ENCODE data around the gene MMP13.

MMP13 gene

GRCh38 chr11:102933627-102934026, 21.9 kb downstream of the MMP13 start:
- TF ChIP-seq REST (IDR thresholded peaks at IDR 0.05; ENCODE audit: insufficient replicate concordance, low read depth): no peak
- TF ChIP-seq SPI1 (IDR thresholded peaks at IDR 0.05; ENCODE audit: borderline replicate concordance, low read depth): peak; percentile 43; the same call in 1 of the 2 replicates
- H3K27me3 ChIP-seq (ENCODE audit: insufficient read depth, poor library complexity, severe bottlenecking): no peaks in the 10 kb centered on the region
- DNase-seq (ENCODE audit: low read depth in 1 of 2, low spot score in 1 of 2): no peak
- H3K27ac ChIP-seq (replicated peaks): no peak overlapping the region
- H3K4me3 ChIP-seq (replicated peaks; ENCODE audit: insufficient read depth, low read length): no peak overlapping the region

GRCh38 chr11:102932678-102933077, 22.9 kb downstream of the MMP13 start:
- no peak overlapping the region for H3K4me3 ChIP-seq (replicated peaks; ENCODE audit: insufficient read depth, low read length)
- no peaks in the 10 kb centered on the region for H3K27me3 ChIP-seq (ENCODE audit: insufficient read depth, poor library complexity, severe bottlenecking)
- no peak overlapping the region for H3K27ac ChIP-seq (replicated peaks)
- TF ChIP-seq POLR2AphosphoS5 (IDR thresholded peaks at IDR 0.05; ENCODE audit: low read depth): no peak
- no peak for TF ChIP-seq CTCF (IDR thresholded peaks at IDR 0.05; ENCODE audit: insufficient read depth, low read length)
- TF ChIP-seq REST (IDR thresholded peaks at IDR 0.05; ENCODE audit: insufficient replicate concordance, low read depth): no peak
- TF ChIP-seq GABPA (IDR thresholded peaks at IDR 0.05; ENCODE audit: low read depth): no peak
- TF ChIP-seq SPI1 (IDR thresholded peaks at IDR 0.05; ENCODE audit: borderline replicate concordance, low read depth): no peak
- no peak for DNase-seq (ENCODE audit: low read depth in 1 of 2, low spot score in 1 of 2)

GRCh38 chr11:102930451-102930850, 25.1 kb downstream of the MMP13 start:
- TF ChIP-seq SPI1 (IDR thresholded peaks at IDR 0.05; ENCODE audit: borderline replicate concordance, low read depth) (no peak), CTCF (IDR thresholded peaks at IDR 0.05; ENCODE audit: insufficient read depth, low read length) (no peak), POLR2AphosphoS5 (IDR thresholded peaks at IDR 0.05; ENCODE audit: low read depth) (no peak)
- no peak overlapping the region for H3K27ac ChIP-seq (replicated peaks)
- H3K27me3 ChIP-seq (ENCODE audit: insufficient read depth, poor library complexity, severe bottlenecking): no peaks in the 10 kb centered on the region
- no peak overlapping the region for H3K4me3 ChIP-seq (replicated peaks; ENCODE audit: insufficient read depth, low read length)
- no peak for DNase-seq (ENCODE audit: low read depth in 1 of 2, low spot score in 1 of 2)

GRCh38 chr11:102929972-102930371, 25.6 kb downstream of the MMP13 start:
- DNase-seq (ENCODE audit: low read depth in 1 of 2, low spot score in 1 of 2): no peak
- TF ChIP-seq CTCF (IDR thresholded peaks at IDR 0.05; ENCODE audit: insufficient read depth, low read length) (no peak), POLR2AphosphoS5 (IDR thresholded peaks at IDR 0.05; ENCODE audit: low read depth) (no peak), SPI1 (IDR thresholded peaks at IDR 0.05; ENCODE audit: borderline replicate concordance, low read depth) (no peak), GABPA (IDR thresholded peaks at IDR 0.05; ENCODE audit: low read depth) (no peak), REST (IDR thresholded peaks at IDR 0.05; ENCODE audit: insufficient replicate concordance, low read depth) (no peak)
- no peak overlapping the region for H3K27ac ChIP-seq (replicated peaks)
- no peak overlapping the region for H3K4me3 ChIP-seq (replicated peaks; ENCODE audit: insufficient read depth, low read length)
- no peaks in the 10 kb centered on the region for H3K27me3 ChIP-seq (ENCODE audit: insufficient read depth, poor library complexity, severe bottlenecking)

Data from HL-60 (cell line).